Measurements from ENCODE around the gene PCNT. TPM values are rescaled to one million over a fixed set of nuclear protein-coding genes. Genes with fewer than 3 reads are reported as not detected.

Gene PCNT
- total and polyA plus RNA-seq, 2 donors (not counting 1 experiment from before 2014, with no cell fraction given): 20.3 to 58.1 TPM

DNA sequence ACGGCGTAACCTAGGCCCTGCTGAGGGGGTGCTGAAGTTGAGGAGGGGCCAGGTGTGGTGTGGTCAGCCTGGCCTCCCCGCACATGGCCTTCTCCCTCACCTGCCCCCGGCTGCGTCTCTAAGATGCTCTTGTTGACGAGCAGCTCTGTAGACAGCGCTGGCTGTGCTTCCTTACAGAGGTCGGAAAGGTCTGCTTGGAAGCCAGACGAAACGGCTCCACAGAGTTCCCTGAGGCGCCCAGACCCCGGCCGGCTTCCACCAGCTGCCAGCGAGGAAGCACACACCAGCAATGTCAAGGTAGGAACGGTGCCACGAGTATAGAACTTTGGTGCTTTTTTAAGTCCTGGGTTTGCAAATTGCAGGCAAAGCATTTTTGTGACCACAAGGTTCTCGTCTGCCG lies 116.0 kb downstream of the PCNT start:
- Histone ChIP-seq H3K9ac (ENCODE audit: low read length) (no peak overlapping the region), H2AFZ (ENCODE audit: insufficient read depth, low read depth, low read length, poor library complexity, severe bottlenecking) (no peak overlapping the region), H3K4me2 (replicated peaks; ENCODE audit: low read depth, low read length, poor library complexity, severe bottlenecking) (no peak overlapping the region), H3K79me2 (ENCODE audit: control insufficient read depth, insufficient read depth, low read length) (no peaks in the 10 kb centered on the region), H3K27me3 (replicated peaks in 1 of 4; ENCODE audit: control extremely low read depth in 1 of 4, control insufficient read depth in 3 of 4, insufficient read depth in 4 of 4, low read length in 3 of 4) (no peaks in the 10 kb centered on the region), H3K9me3 (ENCODE audit: control extremely low read depth in 1 of 3, control insufficient read depth in 2 of 3, insufficient read depth in 1 of 3, low read length in 2 of 3) (no peaks in the 10 kb centered on the region), H3K4me1 (ENCODE audit: control insufficient read depth in 2 of 2, insufficient read depth in 2 of 2, low read length in 2 of 2) (no peaks in the 10 kb centered on the region), H3K27ac (ENCODE audit: low read length in 2 of 2) (no peak overlapping the region), H3K36me3 (replicated peaks in 1 of 2; ENCODE audit: control extremely low read depth in 1 of 2, control insufficient read depth in 1 of 2, extremely low read depth in 1 of 2, insufficient read depth in 2 of 2, low read length in 1 of 2) (peaks cover 0 to 38% of the 10 kb centered on the region in 2 experiments), H3K4me3 (ENCODE audit: control extremely low read depth in 1 of 5, extremely low read depth in 1 of 5, insufficient read depth in 1 of 5, low read depth in 2 of 5, low read length in 4 of 5) (no peak overlapping the region), H4K20me1 (ENCODE audit: control insufficient read depth, insufficient read depth, low read length, poor library complexity, severe bottlenecking) (no peaks in the 10 kb centered on the region)
- DNase-seq (no peak), ATAC-seq (ENCODE audit: low read depth) (no peak)
- TF ChIP-seq, protein P1, sequence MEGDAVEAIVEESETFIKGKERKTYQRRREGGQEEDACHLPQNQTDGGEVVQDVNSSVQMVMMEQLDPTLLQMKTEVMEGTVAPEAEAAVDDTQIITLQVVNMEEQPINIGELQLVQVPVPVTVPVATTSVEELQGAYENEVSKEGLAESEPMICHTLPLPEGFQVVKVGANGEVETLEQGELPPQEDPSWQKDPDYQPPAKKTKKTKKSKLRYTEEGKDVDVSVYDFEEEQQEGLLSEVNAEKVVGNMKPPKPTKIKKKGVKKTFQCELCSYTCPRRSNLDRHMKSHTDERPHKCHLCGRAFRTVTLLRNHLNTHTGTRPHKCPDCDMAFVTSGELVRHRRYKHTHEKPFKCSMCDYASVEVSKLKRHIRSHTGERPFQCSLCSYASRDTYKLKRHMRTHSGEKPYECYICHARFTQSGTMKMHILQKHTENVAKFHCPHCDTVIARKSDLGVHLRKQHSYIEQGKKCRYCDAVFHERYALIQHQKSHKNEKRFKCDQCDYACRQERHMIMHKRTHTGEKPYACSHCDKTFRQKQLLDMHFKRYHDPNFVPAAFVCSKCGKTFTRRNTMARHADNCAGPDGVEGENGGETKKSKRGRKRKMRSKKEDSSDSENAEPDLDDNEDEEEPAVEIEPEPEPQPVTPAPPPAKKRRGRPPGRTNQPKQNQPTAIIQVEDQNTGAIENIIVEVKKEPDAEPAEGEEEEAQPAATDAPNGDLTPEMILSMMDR (IDR thresholded peaks at IDR 0.05): no peak
- no peak for TF ChIP-seq EZH2 (IDR thresholded peaks at IDR 0.05; ENCODE audit: borderline replicate concordance, insufficient read depth, low read depth, low read length, poor library complexity, severe bottlenecking)
- Mint-ChIP-seq H3K4me1 (peaks cover 2% of the 10 kb centered on the region), H3K27me3 (no peaks in the 10 kb centered on the region), H3K27ac (no peak overlapping the region), H3K4me3 (no peak overlapping the region), H3K9me3 (ENCODE audit: insufficient read depth) (no peaks in the 10 kb centered on the region)
- intact Hi-C loops (cut with micrococcal nuclease): no loop called here
- 95% methylated on average over 17 of the region's 18 CpGs for WGBS (ENCODE audit: insufficient coverage)
- POLR2A ChIA-PET: no interaction called here
- CTCF ChIA-PET: no interaction called here

DNA sequence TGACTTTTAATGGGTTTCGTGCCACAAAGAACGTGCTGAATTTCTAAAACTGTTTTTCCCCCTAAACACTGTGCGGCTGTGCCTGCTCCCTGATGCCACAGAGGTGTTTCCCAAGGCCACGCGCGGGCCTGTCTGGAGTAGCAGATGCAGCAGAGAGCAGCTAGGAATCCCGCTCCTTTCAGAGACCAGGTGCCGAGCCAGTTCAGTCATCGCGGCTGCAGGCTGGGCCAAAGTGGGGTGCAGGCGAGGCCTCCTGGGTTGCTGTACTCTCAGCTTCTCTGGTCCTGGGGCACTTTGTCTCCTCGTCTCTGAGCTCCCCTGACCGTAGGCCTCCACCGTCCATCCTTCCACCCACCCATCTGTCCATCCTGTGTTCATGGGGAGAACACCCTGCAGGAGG lies 117.4 kb downstream of the PCNT start:
- H3K36me3 ChIP-seq (replicated peaks in 1 of 2; ENCODE audit: control extremely low read depth in 1 of 2, control insufficient read depth in 1 of 2, extremely low read depth in 1 of 2, insufficient read depth in 2 of 2, low read length in 1 of 2): peaks cover 0 to 32% of the 10 kb centered on the region in 2 experiments
- ChIA-PET POLR2A (no interaction called here), CTCF (no interaction called here)
- H3K9me3 ChIP-seq (ENCODE audit: control extremely low read depth in 1 of 3, control insufficient read depth in 2 of 3, insufficient read depth in 1 of 3, low read length in 2 of 3): no peaks in the 10 kb centered on the region
- over 99% methylated on average over 11 of the region's 14 CpGs for WGBS (ENCODE audit: insufficient coverage)
- H4K20me1 ChIP-seq (ENCODE audit: control insufficient read depth, insufficient read depth, low read length, poor library complexity, severe bottlenecking): no peaks in the 10 kb centered on the region
- no peak overlapping the region for H3K4me3 Mint-ChIP-seq
- peaks cover 2% of the 10 kb centered on the region for H3K4me1 Mint-ChIP-seq
- no peak overlapping the region for H2AFZ ChIP-seq (ENCODE audit: insufficient read depth, low read depth, low read length, poor library complexity, severe bottlenecking)
- no peak overlapping the region for H3K9ac ChIP-seq (ENCODE audit: low read length)
- H3K9me3 Mint-ChIP-seq (ENCODE audit: insufficient read depth): no peaks in the 10 kb centered on the region
- ATAC-seq (ENCODE audit: low read depth): no peak
- H3K27ac Mint-ChIP-seq: no peak overlapping the region
- H3K4me2 ChIP-seq (replicated peaks; ENCODE audit: low read depth, low read length, poor library complexity, severe bottlenecking): no peak overlapping the region
- no peak overlapping the region for H3K4me3 ChIP-seq (ENCODE audit: control extremely low read depth in 1 of 5, extremely low read depth in 1 of 5, insufficient read depth in 1 of 5, low read depth in 2 of 5, low read length in 4 of 5)
- H3K27ac ChIP-seq (ENCODE audit: low read length in 2 of 2): no peak overlapping the region
- H3K27me3 Mint-ChIP-seq: no peaks in the 10 kb centered on the region
- no peaks in the 10 kb centered on the region for H3K79me2 ChIP-seq (ENCODE audit: control insufficient read depth, insufficient read depth, low read length)
- DNase-seq: no peak
- H3K4me1 ChIP-seq (ENCODE audit: control insufficient read depth in 2 of 2, insufficient read depth in 2 of 2, low read length in 2 of 2): no peaks in the 10 kb centered on the region
- intact Hi-C loops (cut with micrococcal nuclease): no loop called here
- no peak for TF ChIP-seq EZH2 (IDR thresholded peaks at IDR 0.05; ENCODE audit: borderline replicate concordance, insufficient read depth, low read depth, low read length, poor library complexity, severe bottlenecking)
- TF ChIP-seq, protein P1 (IDR thresholded peaks at IDR 0.05): no peak
- H3K27me3 ChIP-seq (replicated peaks in 1 of 4; ENCODE audit: control extremely low read depth in 1 of 4, control insufficient read depth in 3 of 4, insufficient read depth in 4 of 4, low read length in 3 of 4): no peaks in the 10 kb centered on the region

Data from B cell (primary cell).